ENCODE results near the gene OR51B5.

DNA sequence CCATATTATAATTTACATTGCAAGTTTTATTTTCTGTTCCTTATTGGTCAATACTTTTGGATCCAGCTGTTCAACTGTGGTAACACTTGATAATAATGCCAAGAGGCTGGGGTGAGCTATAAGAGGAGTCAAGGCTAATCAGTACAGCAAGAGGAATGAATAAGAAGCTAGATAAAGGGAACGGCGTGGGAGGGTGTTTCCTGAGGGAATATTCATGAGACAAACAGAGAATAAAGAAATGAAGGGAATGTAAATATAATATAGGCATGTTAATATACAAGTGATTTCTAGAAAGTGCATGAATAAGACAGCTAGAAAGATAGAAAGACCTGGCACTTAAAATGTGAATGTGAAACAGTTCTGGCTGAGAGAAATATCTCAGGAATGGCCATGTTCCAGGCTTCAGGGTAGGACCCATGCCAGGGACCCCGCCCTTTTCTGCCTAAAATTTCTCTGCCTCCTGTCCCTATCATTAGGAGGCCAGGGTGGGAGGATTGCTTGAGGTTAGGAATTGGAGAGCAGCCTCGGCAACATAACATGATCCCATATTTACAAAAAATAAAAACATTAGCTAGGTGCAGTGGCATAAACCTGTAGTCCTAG, 45.5 kb downstream of the OR51B5 start:
- no peak for TF ChIP-seq POLR2A (IDR thresholded peaks at IDR 0.05; ENCODE audit: low read depth, low read length)
- no peak for TF ChIP-seq POLR2AphosphoS5 (IDR thresholded peaks at IDR 0.05; ENCODE audit: low read depth, low read length)
- no peak for TF ChIP-seq TAF1 (IDR thresholded peaks at IDR 0.05; ENCODE audit: low read depth, low read length)
- no peak for TF ChIP-seq SPI1 (IDR thresholded peaks at IDR 0.05; ENCODE audit: low read depth, low read length)
- TF ChIP-seq POU2F2 (IDR thresholded peaks at IDR 0.05; ENCODE audit: low read depth, low read length), result no peak
- no peak for TF ChIP-seq PAX5 (IDR thresholded peaks at IDR 0.05; ENCODE audit: insufficient read depth, low read length, severe bottlenecking)

All from GM12891 (cell line).